NCI-H2227 treated with DMSO at 0.1 percent for 48 hours (cell line): Measurements from ENCODE around the gene MMP15.
A peak's percentile ranks its signal among the peaks of the same experiment; 100 is the strongest.
"Not testable (repeated sequence)": the region's sequence is repeated elsewhere in the genome, so short reads cannot be mapped to it uniquely, and the experiment has no call there.

Experiments used
- DNase-seq: peaks from one replicate; lab custom pipeline; 2025; lab: John Stamatoyannopoulos, UW

MMP15 gene

GRCh38 chr16:57996406-57997175, 29.0 kb upstream of the MMP15 start:
- no peak for DNase-seq

- no peak for DNase-seq
Observed at GRCh38 chr16:57997176-57997527, 28.4 kb upstream of the MMP15 start.

GRCh38 chr16:57997528-57998265, 27.9 kb upstream of the MMP15 start:
- no peak for DNase-seq

GRCh38 chr16:57998486-57998885, 27.1 kb upstream of the MMP15 start:
- DNase-seq: no peak

GRCh38 chr16:57998992-57999365, 26.6 kb upstream of the MMP15 start:
- DNase-seq: no peak

DNA sequence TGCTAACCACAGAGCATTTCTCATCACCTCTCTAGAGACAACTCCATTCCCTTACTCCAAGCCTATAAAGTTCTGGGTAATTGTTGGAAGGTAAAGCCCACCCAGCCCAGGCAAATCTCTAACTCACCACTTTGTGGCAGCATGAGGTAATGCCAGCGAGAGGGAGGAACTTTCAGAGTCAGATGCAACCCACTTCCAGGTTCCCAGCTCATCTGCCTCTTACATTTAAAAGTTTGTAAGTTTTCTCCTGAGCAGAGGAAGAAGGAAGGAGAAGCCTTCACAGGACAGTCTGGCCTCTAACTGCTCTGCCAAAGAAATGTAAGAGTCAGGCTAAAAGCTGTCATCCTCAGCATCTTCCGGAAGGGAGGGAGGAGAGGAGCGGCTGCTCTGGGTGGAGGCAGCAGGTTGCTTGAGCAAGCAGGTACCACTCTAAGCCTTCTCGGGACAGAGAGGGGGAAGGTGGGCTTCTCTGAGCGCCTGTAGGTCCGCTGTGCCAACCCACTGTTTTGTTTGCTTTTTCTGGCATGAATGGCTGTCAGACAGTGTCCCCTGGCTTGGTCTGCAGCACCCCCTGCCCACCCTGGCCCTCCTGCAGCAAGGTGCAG, 26.1 kb upstream of the MMP15 start:
- DNase-seq: no peak

GRCh38 chr16:57999971-58000705, 25.4 kb upstream of the MMP15 start, which contains the start of gene ZNF319:
ZNF319 (minus strand) TSS chr16:58000672; CDS start chr16:57998265, 2,407 bp downstream.
- DNase-seq: no peak

DNA sequence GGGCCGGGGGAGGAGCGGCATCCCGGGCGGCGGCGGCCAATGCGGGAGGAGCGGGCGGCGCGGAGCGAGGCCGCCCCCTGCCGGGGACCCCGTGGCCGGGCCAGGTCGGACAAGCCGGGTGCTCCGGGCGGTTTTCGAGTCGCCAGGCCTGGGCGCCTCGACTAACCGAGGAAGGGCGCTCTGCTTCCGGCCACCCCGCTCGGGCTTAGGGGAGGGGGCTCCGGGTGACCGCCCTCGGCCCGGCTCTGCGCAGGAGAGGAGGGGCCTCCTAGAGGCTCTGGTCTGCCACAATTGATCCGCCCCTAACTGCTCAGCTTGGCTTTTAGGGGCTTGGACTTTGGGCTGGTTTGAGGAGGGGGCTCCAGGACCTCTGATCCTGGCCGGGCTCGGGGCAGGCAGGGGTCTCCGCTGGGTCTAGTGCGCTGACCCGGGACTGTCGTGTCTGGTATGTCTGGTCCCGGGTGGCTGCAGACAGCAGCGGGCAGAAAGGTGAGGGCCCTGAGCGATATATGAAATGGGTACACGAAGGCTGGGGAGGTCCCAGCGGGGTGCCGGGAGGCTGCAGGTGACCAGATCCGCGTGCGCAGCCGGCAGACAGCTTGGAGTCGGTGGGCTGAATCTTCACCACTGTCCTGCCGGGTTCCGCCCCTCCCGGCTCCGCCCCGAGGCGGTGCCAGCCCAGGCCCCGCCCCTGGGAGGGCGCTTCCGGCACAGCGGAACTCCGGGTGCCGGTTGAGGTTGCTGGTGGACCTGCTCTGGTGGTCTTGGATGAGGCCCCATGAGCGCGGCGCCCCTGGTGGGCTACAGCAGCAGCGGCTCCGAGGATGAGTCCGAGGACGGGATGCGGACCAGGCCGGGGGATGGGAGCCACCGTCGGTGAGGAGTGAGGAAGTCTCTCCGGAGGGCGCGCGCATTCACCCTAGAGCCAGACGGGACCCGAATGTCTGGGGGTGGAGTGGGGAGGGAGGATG, 24.6 kb upstream of the MMP15 start, which contains the start of gene USB1:
Gene USB1 (plus strand): TSS at position 702 of the 971 bp plus-strand sequence. CDS start 77 bp downstream, at position 779.
- peak; percentile 47 for DNase-seq

DNA sequence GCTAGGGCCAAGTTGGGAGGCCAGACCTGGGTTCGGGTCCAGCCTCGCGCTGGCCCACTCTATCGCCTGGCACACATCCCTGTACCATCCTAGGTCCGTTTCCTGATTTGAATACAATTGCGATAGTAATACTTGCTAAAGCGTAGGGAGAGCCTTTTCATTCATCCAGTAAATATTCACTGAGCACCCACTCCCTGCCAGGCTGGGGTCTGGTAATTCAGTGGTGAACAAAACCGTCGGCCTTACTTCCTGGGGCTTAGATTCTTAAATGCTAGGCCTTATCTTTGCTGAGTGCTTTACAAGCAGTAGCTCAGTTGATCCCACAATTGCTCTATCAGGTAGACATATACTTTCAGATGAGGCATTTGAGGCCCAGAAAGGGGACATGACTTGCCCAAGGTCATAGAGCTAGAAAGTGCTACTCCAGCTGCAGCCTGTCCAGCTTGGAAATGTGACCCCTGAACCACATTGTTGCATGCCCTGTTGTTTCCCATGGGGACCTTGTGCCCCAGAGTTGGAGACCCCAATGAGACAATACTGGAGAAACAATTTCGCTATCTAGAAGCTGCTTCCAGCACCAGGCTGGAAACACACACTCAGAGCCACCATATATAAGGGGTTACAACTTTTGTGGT, 23.7 kb upstream of the MMP15 start:
- no peak for DNase-seq

DNA sequence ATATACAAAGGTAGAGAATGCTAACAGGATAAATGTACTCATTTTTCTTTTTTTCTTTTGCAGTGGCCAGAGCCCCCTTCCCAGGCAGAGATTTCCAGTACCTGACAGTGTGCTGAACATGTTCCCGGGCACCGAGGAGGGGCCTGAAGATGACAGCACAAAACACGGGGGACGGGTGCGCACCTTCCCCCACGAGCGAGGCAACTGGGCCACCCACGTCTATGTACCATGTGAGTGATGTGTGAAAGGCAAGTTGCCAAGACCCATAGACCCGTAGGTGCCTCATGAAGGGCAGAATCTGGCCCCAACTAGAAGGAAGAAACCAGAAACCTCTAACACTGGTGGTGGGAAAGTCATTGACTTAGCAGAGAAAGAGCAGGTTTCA, 23.1 kb upstream of the MMP15 start:
- DNase-seq: no peak

- no peak for DNase-seq
Observed at GRCh38 chr16:58002936-58003335, 22.6 kb upstream of the MMP15 start.

GRCh38 chr16:58004736-58005135, 20.8 kb upstream of the MMP15 start:
- DNase-seq: not testable (repeated sequence)

GRCh38 chr16:58009856-58010416, 15.6 kb upstream of the MMP15 start:
- DNase-seq: no peak

DNA sequence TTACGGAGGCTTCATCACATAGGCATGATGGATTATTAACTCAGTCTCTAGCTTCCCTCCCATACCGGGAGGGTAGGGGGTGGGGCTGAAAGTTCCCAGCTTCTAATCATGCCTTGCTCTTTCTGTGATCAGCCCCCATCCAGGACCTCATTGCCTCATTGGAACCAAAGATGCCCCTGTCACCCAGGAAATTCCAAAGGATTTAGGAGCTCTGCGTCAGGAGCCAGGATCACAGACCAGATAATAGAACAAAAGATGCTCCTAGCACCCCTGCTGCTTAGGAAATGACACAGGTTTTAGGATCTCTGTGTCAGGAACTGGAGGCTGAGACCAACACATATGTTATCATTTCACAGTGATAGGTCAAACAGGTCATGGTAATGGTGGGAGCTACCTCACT, 14.7 kb upstream of the MMP15 start:
- DNase-seq: no peak

GRCh38 chr16:58011652-58012051, 13.9 kb upstream of the MMP15 start:
- DNase-seq: no peak

DNA sequence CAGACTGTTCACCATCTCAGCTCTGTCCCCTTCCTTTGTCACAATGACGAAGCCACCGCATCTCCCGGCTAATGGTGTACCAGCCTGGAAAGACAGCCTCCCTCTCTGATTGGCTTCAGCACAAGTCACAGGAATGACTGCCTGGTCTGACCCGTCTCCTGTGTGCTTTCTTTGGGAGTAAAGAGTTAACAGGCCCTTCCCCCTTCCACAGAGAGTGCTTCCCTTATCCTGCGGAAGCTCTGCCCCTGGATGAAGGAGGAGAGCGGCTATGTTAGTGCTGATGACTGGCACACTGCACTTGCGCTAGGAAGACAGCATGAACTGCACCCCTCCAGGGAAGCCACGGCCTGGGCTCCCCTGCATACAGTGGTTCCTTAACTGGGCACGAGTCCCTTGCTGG, 13.1 kb upstream of the MMP15 start:
- no peak for DNase-seq

DNA sequence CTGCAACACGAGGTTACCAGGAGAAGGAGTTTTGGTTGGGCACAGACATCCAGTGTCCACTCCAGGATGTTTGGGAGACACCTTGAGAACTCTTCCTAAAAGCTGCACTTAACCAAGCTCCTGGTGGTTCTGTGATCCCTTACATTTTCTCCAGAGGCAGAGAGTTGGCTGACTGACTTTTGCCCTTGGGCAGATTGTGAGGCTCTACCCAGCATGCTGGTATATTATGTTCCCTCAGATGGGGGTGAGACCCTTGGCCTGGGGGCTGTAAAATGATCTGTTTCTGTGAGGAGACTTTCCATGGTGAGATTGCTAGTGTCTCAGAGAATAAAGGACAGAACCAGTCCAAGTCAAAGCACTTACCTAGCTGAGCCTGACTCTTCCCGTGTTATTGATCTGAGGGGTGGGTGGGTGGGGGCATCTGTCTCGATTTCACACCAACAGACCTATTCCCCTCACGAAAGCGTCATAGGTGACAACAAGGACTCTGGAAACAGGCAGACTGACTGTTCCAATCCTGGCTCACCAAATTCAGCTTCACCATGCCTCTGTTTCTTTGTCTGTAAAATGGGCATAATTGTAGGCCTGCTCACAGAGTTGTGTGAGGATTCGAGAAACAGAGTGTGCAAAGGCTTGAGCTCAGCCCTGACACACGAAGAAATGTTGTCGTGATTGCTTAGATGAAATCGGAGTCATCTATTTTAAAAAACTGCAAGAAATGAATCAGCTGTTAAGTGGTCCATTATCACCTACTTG, 12.2 kb upstream of the MMP15 start:
- no peak for DNase-seq

- DNase-seq: no peak
Observed at GRCh38 chr16:58016840-58017446, 8.6 kb upstream of the MMP15 start.

DNA sequence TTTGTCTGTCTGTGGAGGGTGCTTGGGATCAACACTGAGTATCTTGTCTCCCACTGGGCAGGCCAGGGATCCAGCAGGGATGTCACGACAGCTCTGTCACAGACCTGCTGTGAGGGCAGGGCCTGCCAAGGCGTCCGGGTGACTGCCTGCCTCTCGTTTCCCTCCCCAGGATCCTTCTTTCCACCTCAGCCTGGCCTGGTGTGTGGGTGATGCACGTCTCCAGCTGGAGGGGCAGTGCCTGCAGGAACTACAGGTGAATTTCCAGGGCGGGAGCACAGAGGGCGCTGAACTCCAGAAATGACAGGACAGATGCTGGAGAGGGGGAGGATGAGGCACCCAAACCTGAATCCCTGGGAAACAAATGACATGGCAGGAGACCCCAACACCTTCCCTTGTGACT, 6.8 kb upstream of the MMP15 start:
- no peak for DNase-seq
